HepG2 (cell line): ENCODE measurements around the gene BBOF1. TPM values are rescaled to one million over a fixed set of nuclear protein-coding genes. Genes with fewer than 3 reads are reported as not detected.

ENCODE experiments used
- CEBPB ChIP-seq: IDR thresholded peaks from 2 replicates; pipeline ENCODE4 v1.6.1; 2011; ENCODE audit warnings: low read depth, low read length, improper control_type of control experiment, borderline replicate concordance
- GATAD1 ChIP-seq: IDR thresholded peaks from 2 replicates; pipeline ENCODE4 v1.6.1; 2016; ENCODE audit warnings: missing genetic modification reagents, missing compliant biosample characterization
- HNRNPH1 ChIP-seq: fragments of 200-400 bp; formaldehyde crosslinking; optimal IDR thresholded peaks from 2 replicates; pipeline ENCODE3; 2017; ENCODE audit warnings: mild to moderate bottlenecking, low read depth, low read length
- IRF2 ChIP-seq: IDR thresholded peaks from 2 replicates; pipeline ENCODE4 v1.6.1; 2018; ENCODE audit warnings: missing genetic modification reagents, missing compliant biosample characterization
- KAT8 ChIP-seq: IDR thresholded peaks from 2 replicates; pipeline ENCODE4 v1.6.1; 2016; ENCODE audit warnings: missing genetic modification reagents, missing compliant biosample characterization
- KLF12 ChIP-seq: sonication (generic); formaldehyde crosslinking; IDR thresholded peaks from 2 replicates; pipeline ENCODE4 v1.4.0; 2020; ENCODE audit warnings: missing genetic modification reagents, borderline replicate concordance
- NFIB ChIP-seq: sonication (generic); formaldehyde crosslinking; IDR thresholded peaks from 2 replicates; pipeline ENCODE4 v1.9.0; 2021; ENCODE audit warnings: missing genetic modification reagents, mild to moderate bottlenecking, borderline replicate concordance
- NR2C2 ChIP-seq: sonication (generic); formaldehyde crosslinking; IDR thresholded peaks from 2 replicates; pipeline ENCODE4 v1.4.0; 2020; ENCODE audit warnings: missing genetic modification reagents, mild to moderate bottlenecking, moderate library complexity, borderline replicate concordance
- SATB2 ChIP-seq: sonication (generic); formaldehyde crosslinking; IDR thresholded peaks from 2 replicates; pipeline ENCODE4 v1.5.0; 2020; ENCODE audit warnings: missing genetic modification reagents
- SIX1 ChIP-seq: sonication (generic); formaldehyde crosslinking; IDR thresholded peaks from 2 replicates; pipeline ENCODE4 v1.4.0; 2020; ENCODE audit warnings: missing genetic modification reagents, borderline replicate concordance
- SP140L ChIP-seq: sonication (generic); formaldehyde crosslinking; IDR thresholded peaks from 2 replicates; pipeline ENCODE4 v1.4.0; 2020; ENCODE audit warnings: missing genetic modification reagents, borderline replicate concordance
- TBX3 ChIP-seq: fragments of 450-650 bp; IDR thresholded peaks from 2 replicates; pipeline ENCODE4 v1.6.1; 2017; ENCODE audit warnings: antibody characterized with exemption, mild to moderate bottlenecking, inconsistent platforms, borderline replicate concordance
- TCF7L2 ChIP-seq: IDR thresholded peaks from 2 replicates; pipeline ENCODE4 v1.6.1; 2011; ENCODE audit warnings: mild to moderate bottlenecking, low read depth, low read length, moderate library complexity
- XBP1 ChIP-seq: sonication (generic); formaldehyde crosslinking; IDR thresholded peaks from 2 replicates; pipeline ENCODE4 v1.5.0; 2020; ENCODE audit warnings: missing genetic modification reagents
- ZNF17 ChIP-seq: sonication (generic); formaldehyde crosslinking; IDR thresholded peaks from 2 replicates; pipeline ENCODE4 v1.5.0; 2020; ENCODE audit warnings: mild to moderate bottlenecking, missing genetic modification reagents
- ZNF557 ChIP-seq: sonication (generic); formaldehyde crosslinking; IDR thresholded peaks from 2 replicates; pipeline ENCODE4 v1.4.0; 2020; ENCODE audit warnings: missing genetic modification reagents
- ZNF772 ChIP-seq: sonication (generic); formaldehyde crosslinking; IDR thresholded peaks from 2 replicates; pipeline ENCODE4 v1.5.0; 2020; ENCODE audit warnings: mild to moderate bottlenecking, missing genetic modification reagents
- ZSCAN9 ChIP-seq: IDR thresholded peaks from 2 replicates; pipeline ENCODE4 v1.6.1; 2016; ENCODE audit warnings: borderline replicate concordance
- polyA plus RNA-seq, 8 experiments: library from polyadenylated mRNA; depleted of rRNA in 3 of 8; stranded (reverse) in 7 of 8; unstranded in 1 of 8; fragments of >200 nt; fragmentation: Illumina TruSeq in 4 of 8; extraction: Trizol in 4 of 8; gene quantifications; 2 replicates each; pipeline versions ENCODE4 v1.2.1 to v1.2.3, GENCODE V29; 2011 to 2016; ENCODE audit warnings: low read depth in 4 of 8, missing spikeins in 1 of 8, mixed read lengths in 1 of 8; ENCODE audit not compliant: insufficient read depth in 1 of 8
- total RNA-seq, 5 experiments: library from RNA; depleted of rRNA; stranded (reverse); fragments of >200 nt; fragmentation: Illumina TruSeq; extraction: Trizol; gene quantifications; 2 replicates each; pipeline ENCODE4 v1.2.3, GENCODE V29; 2016; ENCODE audit warnings: low read depth in 1 of 5
- TF ChIP-seq, protein P1 (sequence below): sonication (generic); formaldehyde crosslinking; IDR thresholded peaks from 2 replicates; pipeline ENCODE4 v1.8.1; 2023; ENCODE audit warnings: missing genetic modification reagents, inconsistent platforms, borderline replicate concordance
- TF ChIP-seq, protein P2 (sequence below): sonication (generic); formaldehyde crosslinking; IDR thresholded peaks from 2 replicates; pipeline ENCODE4 v1.8.0; 2022; ENCODE audit warnings: missing genetic modification reagents, mild to moderate bottlenecking, borderline replicate concordance
- TF ChIP-seq, protein P3 (sequence below): sonication (generic); formaldehyde crosslinking; IDR thresholded peaks from 2 replicates; pipeline ENCODE4 v1.4.0; 2020; ENCODE audit warnings: missing genetic modification reagents
- TF ChIP-seq, protein P4 (sequence below): sonication (generic); formaldehyde crosslinking; IDR thresholded peaks from 2 replicates; pipeline ENCODE4 v1.4.0; 2020; ENCODE audit warnings: missing genetic modification reagents

The BBOF1 gene
- total and polyA plus RNA-seq, 2 of the 13 experiments (the other 11 are each of a cell fraction or from before 2014, with no cell fraction given), result 1.6 to 2.3 TPM

DNA sequence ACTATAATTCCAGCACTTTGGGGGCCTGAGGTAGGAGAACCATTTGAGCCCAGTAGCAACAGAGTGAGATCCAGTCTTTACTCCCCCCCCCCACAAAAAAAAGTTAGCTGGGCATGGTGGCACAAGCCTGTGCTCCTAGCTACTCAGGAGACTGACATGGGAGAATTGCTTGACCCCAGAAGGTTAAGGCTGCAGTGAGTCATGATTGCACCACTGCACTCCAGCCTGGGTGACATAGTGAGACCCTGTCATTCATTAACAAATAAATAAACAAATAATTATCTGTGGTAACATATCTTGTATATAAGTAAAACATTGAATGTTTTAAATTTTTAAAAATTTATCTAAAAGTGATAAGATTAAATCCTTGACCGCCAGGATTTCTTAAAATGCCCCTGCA, 4.8 kb upstream of the BBOF1 start (continued):
- TF ChIP-seq, protein P1, sequence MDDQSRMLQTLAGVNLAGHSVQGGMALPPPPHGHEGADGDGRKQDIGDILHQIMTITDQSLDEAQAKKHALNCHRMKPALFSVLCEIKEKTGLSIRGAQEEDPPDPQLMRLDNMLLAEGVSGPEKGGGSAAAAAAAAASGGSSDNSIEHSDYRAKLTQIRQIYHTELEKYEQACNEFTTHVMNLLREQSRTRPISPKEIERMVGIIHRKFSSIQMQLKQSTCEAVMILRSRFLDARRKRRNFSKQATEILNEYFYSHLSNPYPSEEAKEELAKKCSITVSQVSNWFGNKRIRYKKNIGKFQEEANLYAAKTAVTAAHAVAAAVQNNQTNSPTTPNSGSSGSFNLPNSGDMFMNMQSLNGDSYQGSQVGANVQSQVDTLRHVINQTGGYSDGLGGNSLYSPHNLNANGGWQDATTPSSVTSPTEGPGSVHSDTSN, result no peak
- TF ChIP-seq TCF7L2 (no peak), TBX3 (no peak; the same call in 1 of the 2 replicates), KAT8 (CRISPR knock-in tag) (0 out of 2 replicates have a peak, but pooled peaks have one; percentile 36), KLF12 (CRISPR knock-in tag) (no peak), SIX1 (CRISPR knock-in tag) (no peak), ZNF772 (CRISPR knock-in tag) (no peak), CEBPB (peak; percentile 92), ZSCAN9 (CRISPR knock-in tag) (no peak), ZNF17 (no peak), SATB2 (CRISPR knock-in tag) (no peak), NFIB (CRISPR knock-in tag) (no peak), NR2C2 (CRISPR knock-in tag) (peak; percentile 73), GATAD1 (no peak), ZNF557 (CRISPR knock-in tag) (no peak), HNRNPH1 (no peak), IRF2 (CRISPR knock-in tag) (0 out of 2 replicates have a peak, but pooled peaks have one; percentile 20), SP140L (no peak), XBP1 (no peak)
- TF ChIP-seq, protein P2, sequence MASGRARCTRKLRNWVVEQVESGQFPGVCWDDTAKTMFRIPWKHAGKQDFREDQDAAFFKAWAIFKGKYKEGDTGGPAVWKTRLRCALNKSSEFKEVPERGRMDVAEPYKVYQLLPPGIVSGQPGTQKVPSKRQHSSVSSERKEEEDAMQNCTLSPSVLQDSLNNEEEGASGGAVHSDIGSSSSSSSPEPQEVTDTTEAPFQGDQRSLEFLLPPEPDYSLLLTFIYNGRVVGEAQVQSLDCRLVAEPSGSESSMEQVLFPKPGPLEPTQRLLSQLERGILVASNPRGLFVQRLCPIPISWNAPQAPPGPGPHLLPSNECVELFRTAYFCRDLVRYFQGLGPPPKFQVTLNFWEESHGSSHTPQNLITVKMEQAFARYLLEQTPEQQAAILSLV, result no peak
- TF ChIP-seq, protein P3, sequence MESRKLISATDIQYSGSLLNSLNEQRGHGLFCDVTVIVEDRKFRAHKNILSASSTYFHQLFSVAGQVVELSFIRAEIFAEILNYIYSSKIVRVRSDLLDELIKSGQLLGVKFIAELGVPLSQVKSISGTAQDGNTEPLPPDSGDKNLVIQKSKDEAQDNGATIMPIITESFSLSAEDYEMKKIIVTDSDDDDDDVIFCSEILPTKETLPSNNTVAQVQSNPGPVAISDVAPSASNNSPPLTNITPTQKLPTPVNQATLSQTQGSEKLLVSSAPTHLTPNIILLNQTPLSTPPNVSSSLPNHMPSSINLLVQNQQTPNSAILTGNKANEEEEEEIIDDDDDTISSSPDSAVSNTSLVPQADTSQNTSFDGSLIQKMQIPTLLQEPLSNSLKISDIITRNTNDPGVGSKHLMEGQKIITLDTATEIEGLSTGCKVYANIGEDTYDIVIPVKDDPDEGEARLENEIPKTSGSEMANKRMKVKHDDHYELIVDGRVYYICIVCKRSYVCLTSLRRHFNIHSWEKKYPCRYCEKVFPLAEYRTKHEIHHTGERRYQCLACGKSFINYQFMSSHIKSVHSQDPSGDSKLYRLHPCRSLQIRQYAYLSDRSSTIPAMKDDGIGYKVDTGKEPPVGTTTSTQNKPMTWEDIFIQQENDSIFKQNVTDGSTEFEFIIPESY, result no peak
- TF ChIP-seq, protein P4, sequence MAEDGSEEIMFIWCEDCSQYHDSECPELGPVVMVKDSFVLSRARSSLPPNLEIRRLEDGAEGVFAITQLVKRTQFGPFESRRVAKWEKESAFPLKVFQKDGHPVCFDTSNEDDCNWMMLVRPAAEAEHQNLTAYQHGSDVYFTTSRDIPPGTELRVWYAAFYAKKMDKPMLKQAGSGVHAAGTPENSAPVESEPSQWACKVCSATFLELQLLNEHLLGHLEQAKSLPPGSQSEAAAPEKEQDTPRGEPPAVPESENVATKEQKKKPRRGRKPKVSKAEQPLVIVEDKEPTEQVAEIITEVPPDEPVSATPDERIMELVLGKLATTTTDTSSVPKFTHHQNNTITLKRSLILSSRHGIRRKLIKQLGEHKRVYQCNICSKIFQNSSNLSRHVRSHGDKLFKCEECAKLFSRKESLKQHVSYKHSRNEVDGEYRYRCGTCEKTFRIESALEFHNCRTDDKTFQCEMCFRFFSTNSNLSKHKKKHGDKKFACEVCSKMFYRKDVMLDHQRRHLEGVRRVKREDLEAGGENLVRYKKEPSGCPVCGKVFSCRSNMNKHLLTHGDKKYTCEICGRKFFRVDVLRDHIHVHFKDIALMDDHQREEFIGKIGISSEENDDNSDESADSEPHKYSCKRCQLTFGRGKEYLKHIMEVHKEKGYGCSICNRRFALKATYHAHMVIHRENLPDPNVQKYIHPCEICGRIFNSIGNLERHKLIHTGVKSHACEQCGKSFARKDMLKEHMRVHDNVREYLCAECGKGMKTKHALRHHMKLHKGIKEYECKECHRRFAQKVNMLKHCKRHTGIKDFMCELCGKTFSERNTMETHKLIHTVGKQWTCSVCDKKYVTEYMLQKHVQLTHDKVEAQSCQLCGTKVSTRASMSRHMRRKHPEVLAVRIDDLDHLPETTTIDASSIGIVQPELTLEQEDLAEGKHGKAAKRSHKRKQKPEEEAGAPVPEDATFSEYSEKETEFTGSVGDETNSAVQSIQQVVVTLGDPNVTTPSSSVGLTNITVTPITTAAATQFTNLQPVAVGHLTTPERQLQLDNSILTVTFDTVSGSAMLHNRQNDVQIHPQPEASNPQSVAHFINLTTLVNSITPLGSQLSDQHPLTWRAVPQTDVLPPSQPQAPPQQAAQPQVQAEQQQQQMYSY (CRISPR knock-in tag), result no peak
